ENCODE measurements around the gene GATAD2A.

- TF ChIP-seq EZH2 (IDR thresholded peaks at IDR 0.05; ENCODE audit: low read length, missing control alignments) (no peak), CTCF (conservative IDR thresholded peaks at IDR 0.05 in 1 of 2, IDR thresholded peaks at IDR 0.05 in 1 of 2; ENCODE audit: low read depth in 1 of 2, low read length in 2 of 2) (no peak)
Observed at GRCh38 chr19:19399733-19400433, 5.6 kb upstream of the GATAD2A start.

All from fibroblast of lung (primary cell).